Measurements from ENCODE around the gene GOSR1. TPM values are rescaled to one million over a fixed set of nuclear protein-coding genes. Genes with fewer than 3 reads are reported as not detected.

The GOSR1 gene
- total and polyA plus RNA-seq, 2 donors (not counting 3 experiments of a cell fraction or from before 2014, with no cell fraction given): 13.8 to 41.0 TPM

GRCh38 chr17:30558686-30559545 is 81.7 kb downstream of the GOSR1 start:
- no peak overlapping the region for H3K27ac ChIP-seq (ENCODE audit: insufficient read depth, low read depth, low read length)
- H3K9me1 ChIP-seq (replicated peaks; ENCODE audit: control insufficient read depth, extremely low read depth, insufficient read depth, low read length): no peaks in the 10 kb centered on the region
- H2AFZ ChIP-seq (ENCODE audit: low read depth, low read length): no peak overlapping the region
- TF ChIP-seq GATA2 (IDR thresholded peaks at IDR 0.05; ENCODE audit: insufficient read depth, insufficient read length, low read depth, low read length): no peak
- no peak for TF ChIP-seq MAX (IDR thresholded peaks at IDR 0.05; ENCODE audit: insufficient read depth, insufficient read length)
- no peak for TF ChIP-seq POLR2AphosphoS5 (IDR thresholded peaks at IDR 0.05; ENCODE audit: insufficient read depth, low read depth, low read length)
- no peak for TF ChIP-seq JUN (IDR thresholded peaks at IDR 0.05; ENCODE audit: borderline replicate concordance, insufficient read depth, insufficient read length, low read depth)
- BruUV-seq (replicated peaks): no TSS peak
- ChIA-PET CTCF (interaction anchor here (0.9 kb wide), 2 partner anchors 42 to 82 kb away, joined by 3 read pairs; partner anchors contain the start of gene GOSR1), POLR2A (no interaction called here)
- H3K4me1 ChIP-seq (ENCODE audit: control insufficient read depth, extremely low read depth, insufficient read depth, low read length): no peaks in the 10 kb centered on the region
- H3K9ac ChIP-seq (replicated peaks; ENCODE audit: extremely low read depth, insufficient read depth, low read length): no peak overlapping the region
- intact Hi-C loops (cut with micrococcal nuclease) (no loop called here), dilution Hi-C loops (cut with MboI; ENCODE audit: extremely low pct_ligation_motif_present, low sequenced_read_pairs) (no loop called here)
- no peak overlapping the region for H3K4me2 ChIP-seq (ENCODE audit: insufficient read depth, low read length)
- no peaks in the 10 kb centered on the region for H3K79me2 ChIP-seq (ENCODE audit: control insufficient read depth, insufficient read depth, low read length)
- peaks cover 0 to 5% of the 10 kb centered on the region in 2 experiments for H3K27me3 ChIP-seq (ENCODE audit: control insufficient read depth in 2 of 2, insufficient read depth in 2 of 2, low read length in 2 of 2)
- DNase-seq (ENCODE audit: low read depth, low spot score): no peak
- H3K9me3 ChIP-seq (replicated peaks; ENCODE audit: control insufficient read depth, insufficient read depth, low read length): no peaks in the 10 kb centered on the region
- no peaks in the 10 kb centered on the region for H3K36me3 ChIP-seq (ENCODE audit: control insufficient read depth in 2 of 2, extremely low read depth in 1 of 2, insufficient read depth in 2 of 2, low read length in 2 of 2)
- no peaks in the 10 kb centered on the region for H4K20me1 ChIP-seq (replicated peaks; ENCODE audit: control insufficient read depth, extremely low read depth, insufficient read depth, low read length)
- H3K4me3 ChIP-seq (replicated peaks in 1 of 3; ENCODE audit: insufficient read depth in 1 of 3, low read depth in 1 of 3, low read length in 3 of 3): no peak overlapping the region
- no peak for FAIRE-seq

- H3K9me3 ChIP-seq (replicated peaks; ENCODE audit: control insufficient read depth, insufficient read depth, low read length): no peaks in the 10 kb centered on the region
- H3K9me1 ChIP-seq (replicated peaks; ENCODE audit: control insufficient read depth, extremely low read depth, insufficient read depth, low read length): no peaks in the 10 kb centered on the region
- no peak overlapping the region for H3K27ac ChIP-seq (ENCODE audit: insufficient read depth, low read depth, low read length)
- peaks cover 0 to 8% of the 10 kb centered on the region in 2 experiments for H3K27me3 ChIP-seq (ENCODE audit: control insufficient read depth in 2 of 2, insufficient read depth in 2 of 2, low read length in 2 of 2)
- CTCF ChIA-PET: interaction anchor here (0.9 kb wide), 1 partner anchor 41 kb away, joined by 3 read pairs; no protein-coding TSS in a partner anchor
- POLR2A ChIA-PET: no interaction called here
- no peak overlapping the region for H2AFZ ChIP-seq (ENCODE audit: low read depth, low read length)
- no peaks in the 10 kb centered on the region for H3K79me2 ChIP-seq (ENCODE audit: control insufficient read depth, insufficient read depth, low read length)
- no peaks in the 10 kb centered on the region for H4K20me1 ChIP-seq (replicated peaks; ENCODE audit: control insufficient read depth, extremely low read depth, insufficient read depth, low read length)
- intact Hi-C loops (cut with micrococcal nuclease): no loop called here
- no peaks in the 10 kb centered on the region for H3K36me3 ChIP-seq (ENCODE audit: control insufficient read depth in 2 of 2, extremely low read depth in 1 of 2, insufficient read depth in 2 of 2, low read length in 2 of 2)
- H3K4me1 ChIP-seq (ENCODE audit: control insufficient read depth, extremely low read depth, insufficient read depth, low read length): no peaks in the 10 kb centered on the region
- no TSS peak for BruUV-seq (replicated peaks)
- no peak overlapping the region for H3K9ac ChIP-seq (replicated peaks; ENCODE audit: extremely low read depth, insufficient read depth, low read length)
- no peak for DNase-seq (ENCODE audit: low read depth, low spot score)
- TF ChIP-seq MAX (IDR thresholded peaks at IDR 0.05; ENCODE audit: insufficient read depth, insufficient read length) (no peak), EZH2 (IDR thresholded peaks at IDR 0.05; ENCODE audit: borderline replicate concordance, low read depth, low read length, severe bottlenecking) (no peak), GATA2 (IDR thresholded peaks at IDR 0.05; ENCODE audit: insufficient read depth, insufficient read length, low read depth, low read length) (no peak), CTCF (IDR thresholded peaks at IDR 0.05; ENCODE audit: extremely low read depth in 1 of 2, insufficient read depth in 1 of 2, low read depth in 1 of 2, low read length in 2 of 2) (no peak), POLR2AphosphoS5 (IDR thresholded peaks at IDR 0.05; ENCODE audit: insufficient read depth, low read depth, low read length) (no peak), JUN (IDR thresholded peaks at IDR 0.05; ENCODE audit: borderline replicate concordance, insufficient read depth, insufficient read length, low read depth) (no peak), FOS (IDR thresholded peaks at IDR 0.05; ENCODE audit: borderline replicate concordance, insufficient read depth, low read length) (no peak), POLR2A (IDR thresholded peaks at IDR 0.05; ENCODE audit: low read depth, low read length) (no peak), MYC (IDR thresholded peaks at IDR 0.05; ENCODE audit: low read depth, low read length) (no peak)
- H3K4me2 ChIP-seq (ENCODE audit: insufficient read depth, low read length): no peak overlapping the region
- dilution Hi-C loops (cut with MboI; ENCODE audit: extremely low pct_ligation_motif_present, low sequenced_read_pairs): no loop called here
- no peak overlapping the region for H3K4me3 ChIP-seq (replicated peaks in 1 of 3; ENCODE audit: insufficient read depth in 1 of 3, low read depth in 1 of 3, low read length in 3 of 3)
- FAIRE-seq: no peak
These were observed 82.4 kb downstream of the GOSR1 start for GRCh38 chr17:30559656-30560055.
